NCI-H1436 treated with DMSO at 0.1 percent for 48 hours (cell line): ENCODE measurements around the gene C1orf21.

Experiments
- DNase-seq: peaks from one replicate; lab custom pipeline; 2025; lab: John Stamatoyannopoulos, UW

C1orf21 gene

DNA sequence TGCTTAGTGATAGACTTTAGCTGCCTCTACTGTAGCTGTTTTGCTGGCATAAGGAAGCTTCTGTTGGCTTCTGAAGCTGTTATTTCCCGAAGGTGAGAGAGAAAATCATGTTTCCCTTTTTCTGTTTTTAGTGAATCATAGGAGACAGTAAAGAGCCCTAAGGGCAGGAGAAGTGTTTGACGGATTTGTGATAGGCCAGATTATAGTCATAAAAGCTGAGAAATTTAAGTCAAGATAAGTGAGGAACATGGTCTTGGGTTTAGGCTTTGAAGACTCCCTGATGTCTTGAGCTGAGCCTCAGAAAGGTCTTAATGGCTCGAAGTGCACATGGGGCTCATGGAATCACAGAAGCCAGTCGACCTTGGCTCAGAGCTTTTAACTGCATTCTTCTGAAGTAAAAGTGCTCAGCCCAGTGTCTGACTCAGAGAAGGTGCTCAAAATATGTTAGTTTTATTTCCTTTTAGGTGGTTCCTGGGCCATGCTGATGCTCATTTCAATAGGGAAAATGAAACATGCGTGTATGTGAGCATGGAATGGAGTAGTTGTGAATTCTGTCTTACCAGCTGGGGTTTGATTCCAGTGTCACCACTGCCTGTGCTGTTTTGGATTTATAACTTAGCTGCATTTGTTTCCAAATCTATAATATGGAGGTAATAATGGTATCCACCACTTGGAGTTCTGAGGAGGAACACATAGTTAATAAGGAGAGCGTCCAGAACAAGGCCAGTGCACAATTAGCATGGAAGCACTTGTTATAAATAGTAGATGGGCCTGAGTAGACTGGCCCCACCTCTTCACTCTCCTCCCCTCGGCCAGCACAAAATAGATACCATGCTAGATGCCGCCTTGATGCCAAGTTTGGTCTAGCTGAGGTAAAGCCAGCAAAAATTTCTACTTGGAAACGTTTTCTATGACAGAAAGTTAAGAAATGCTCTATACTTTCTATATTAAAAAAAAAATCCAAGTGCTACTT lies 99.2 kb downstream of the C1orf21 start:
- DNase-seq = no peak

GRCh38 chr1:184486761-184487445 lies 100.1 kb downstream of the C1orf21 start:
- DNase-seq = no peak

GRCh38 chr1:184487531-184488193 lies 100.8 kb downstream of the C1orf21 start:
- no peak for DNase-seq

- no peak for DNase-seq
Observed at GRCh38 chr1:184489908-184490307, 103.1 kb downstream of the C1orf21 start.

- no peak for DNase-seq
Observed at GRCh38 chr1:184492536-184492935, 105.7 kb downstream of the C1orf21 start.

GRCh38 chr1:184493987-184494388 lies 107.2 kb downstream of the C1orf21 start:
- no peak for DNase-seq

- DNase-seq = no peak
Observed at GRCh38 chr1:184494929-184495328, 108.1 kb downstream of the C1orf21 start.

- DNase-seq = no peak
Observed at GRCh38 chr1:184497959-184498723, 111.3 kb downstream of the C1orf21 start.

DNA sequence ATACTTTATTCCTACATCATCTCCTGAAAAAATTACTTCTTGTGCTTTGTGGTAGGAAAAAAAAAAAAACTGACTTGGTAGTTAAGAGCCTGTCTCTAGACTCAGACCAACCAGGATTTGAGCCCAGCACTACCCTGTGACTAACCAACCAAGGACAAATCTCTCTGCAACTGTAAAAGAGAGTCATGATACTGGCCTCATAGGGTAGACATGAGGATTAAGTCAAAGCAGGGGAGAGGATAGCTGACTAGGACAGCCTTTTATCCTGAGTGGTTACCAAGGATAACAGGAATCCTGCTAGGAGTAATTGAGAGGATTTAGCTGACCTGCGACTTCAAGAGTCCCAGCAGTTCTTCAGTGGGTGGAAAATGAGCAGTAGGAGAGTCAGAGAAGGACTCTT lies 112.8 kb downstream of the C1orf21 start:
- DNase-seq = no peak

DNA sequence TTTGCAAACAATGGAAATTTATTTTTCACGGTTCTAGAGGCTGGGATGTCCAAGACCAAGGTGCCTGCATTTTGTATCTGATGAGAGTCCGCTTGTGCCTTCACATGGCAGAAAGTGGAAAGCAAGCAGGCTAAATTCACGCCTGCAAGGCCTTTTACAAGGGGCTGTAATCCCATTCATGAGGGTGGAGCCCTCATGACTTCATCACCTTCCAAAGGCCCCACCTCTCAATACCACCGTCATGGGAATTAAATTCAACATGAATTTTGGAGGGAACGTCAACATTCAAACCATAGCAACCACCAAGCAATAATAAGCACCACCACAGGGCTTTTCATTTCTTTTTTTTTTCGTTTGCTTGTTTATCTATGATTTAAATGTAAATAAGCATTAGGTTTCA lies 115.3 kb downstream of the C1orf21 start:
- no peak for DNase-seq

GRCh38 chr1:184503221-184503749 lies 116.5 kb downstream of the C1orf21 start:
- no peak for DNase-seq

- DNase-seq = no peak
Observed at GRCh38 chr1:184504040-184504954, 117.5 kb downstream of the C1orf21 start.

GRCh38 chr1:184504955-184505338 lies 118.1 kb downstream of the C1orf21 start:
- DNase-seq = no peak

DNA sequence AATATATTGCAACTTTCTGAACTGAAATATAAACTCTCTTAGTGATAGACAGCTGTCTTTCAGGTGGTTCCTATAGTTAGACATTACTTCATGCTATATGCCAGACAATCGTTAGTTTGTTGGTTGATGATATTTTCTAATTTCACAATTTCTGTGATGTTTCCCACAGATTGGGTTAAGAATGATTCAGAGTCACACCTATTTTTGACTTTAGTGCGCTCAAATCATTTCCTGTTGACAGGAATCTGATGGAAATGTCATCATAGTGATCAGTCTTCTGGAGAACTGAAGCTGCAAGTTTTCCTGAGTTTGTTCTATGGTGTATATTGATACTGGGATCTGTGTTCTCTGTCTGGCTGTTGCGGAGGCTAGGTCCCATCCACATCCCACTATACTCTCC lies 119.7 kb downstream of the C1orf21 start:
- no peak for DNase-seq

- DNase-seq = no peak
Observed at GRCh38 chr1:184507165-184507564, 120.3 kb downstream of the C1orf21 start.

- no peak for DNase-seq
Observed at GRCh38 chr1:184507604-184508280, 120.9 kb downstream of the C1orf21 start.

DNA sequence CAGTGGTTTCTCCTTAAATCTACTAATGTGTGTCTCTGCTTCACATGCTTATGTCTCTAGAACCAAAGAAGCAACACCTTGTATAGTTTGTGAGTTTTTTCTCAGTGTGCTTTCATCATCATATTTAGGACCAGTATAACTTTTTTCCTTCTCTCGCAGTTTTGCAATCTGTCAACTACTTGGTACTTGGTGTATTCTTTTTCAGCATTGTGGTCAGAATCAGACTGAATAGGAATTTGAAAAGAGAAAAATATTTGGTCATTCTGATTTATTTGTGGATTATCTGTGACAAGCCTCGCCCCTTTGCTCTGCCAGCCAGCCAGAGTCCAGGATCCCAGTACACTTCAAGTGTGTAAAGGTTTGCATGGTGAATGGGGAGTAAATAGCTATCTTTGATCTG lies 122.3 kb downstream of the C1orf21 start:
- DNase-seq = no peak

- no peak for DNase-seq
Observed at GRCh38 chr1:184510110-184510509, 123.3 kb downstream of the C1orf21 start.

- DNase-seq = no peak
Observed at GRCh38 chr1:184512724-184513123, 125.9 kb downstream of the C1orf21 start.

- DNase-seq = no peak
Observed at GRCh38 chr1:184513421-184513820, 126.6 kb downstream of the C1orf21 start.
